CD8-positive, alpha-beta memory T cell (primary cell): ENCODE results near the gene VN1R2. TPM values are rescaled to one million over a fixed set of nuclear protein-coding genes. Genes with fewer than 3 reads are reported as not detected.
"Not testable (repeated sequence)": the region's sequence is repeated elsewhere in the genome, so short reads cannot be mapped to it uniquely, and the experiment has no call there.

Experiments used
- CTCF ChIA-PET: fragments of 350-600 bp; sonication (Branson Sonifier 250); formaldehyde crosslinking; loops from one replicate; lab custom pipeline; 2021; ENCODE audit warnings: antibody characterized with exemption; lab: Charles Lee
- POLR2A ChIA-PET: fragments of 350-600 bp; sonication (Branson Sonifier 250); formaldehyde crosslinking; loops from one replicate; lab custom pipeline; 2021; ENCODE audit warnings: antibody characterized with exemption; lab: Charles Lee
- DNase-seq, 5 donors: peaks; one replicate each; pipeline versions ENCODE4 v3.0.0 to v3.0.0-alpha.2; 2020 to 2022; ENCODE audit warnings: mixed read lengths in 1 of 5
- H3K27ac ChIP-seq: one replicate; pipeline ENCODE4 v1.7.0; 2013; ENCODE audit warnings: low read depth, mild to moderate bottlenecking, low read length, moderate library complexity
- H3K27me3 ChIP-seq: 2 replicates; pipeline ENCODE4 v1.7.0; 2013; ENCODE audit warnings: low read length, mild to moderate bottlenecking; ENCODE audit not compliant: insufficient read depth, poor library complexity, severe bottlenecking
- H3K36me3 ChIP-seq: 2 replicates; pipeline ENCODE4 v1.7.0; 2013; ENCODE audit warnings: mild to moderate bottlenecking, low read length, moderate library complexity; ENCODE audit not compliant: insufficient read depth
- H3K4me1 ChIP-seq: 2 replicates; pipeline ENCODE4 v1.7.0; 2013; ENCODE audit warnings: mild to moderate bottlenecking, low read length, moderate library complexity; ENCODE audit not compliant: insufficient read depth
- H3K4me3 ChIP-seq: 2 replicates; pipeline ENCODE4 v1.7.0; 2013; ENCODE audit warnings: mild to moderate bottlenecking, low read length
- H3K9me3 ChIP-seq: 2 replicates; pipeline ENCODE4 v1.7.0; 2013; ENCODE audit warnings: mild to moderate bottlenecking, low read length
- H3K27ac Mint-ChIP-seq, 8 donors: one replicate each; pipeline ENCODE4 v1.8.0; 2020 to 2021; ENCODE audit warnings: mixed read lengths in 8 of 8, mild to moderate bottlenecking in 6 of 8, inconsistent platforms in 3 of 8, moderate library complexity in 3 of 8
- H3K27me3 Mint-ChIP-seq, 2 donors: one replicate each; pipeline ENCODE4 v1.8.0; 2020 to 2021; ENCODE audit warnings: mixed read lengths in 2 of 2, mild to moderate bottlenecking in 1 of 2, moderate library complexity in 1 of 2
- H3K36me3 Mint-ChIP-seq, 3 donors: one replicate each; pipeline ENCODE4 v1.8.0; 2020 to 2021; ENCODE audit warnings: mixed read lengths in 3 of 3, inconsistent platforms in 1 of 3, mild to moderate bottlenecking in 1 of 3
- H3K4me1 Mint-ChIP-seq, 3 donors: one replicate each; pipeline ENCODE4 v1.8.0; 2020 to 2021; ENCODE audit warnings: mixed read lengths in 3 of 3, inconsistent platforms in 1 of 3, mild to moderate bottlenecking in 1 of 3
- H3K4me3 Mint-ChIP-seq, 7 donors: one replicate each; pipeline ENCODE4 v1.8.0; 2020 to 2021; ENCODE audit warnings: mixed read lengths in 7 of 7, mild to moderate bottlenecking in 6 of 7, moderate library complexity in 4 of 7, inconsistent platforms in 2 of 7
- H3K9me3 Mint-ChIP-seq, 5 donors: one replicate each; pipeline ENCODE4 v1.8.0; 2020 to 2022; ENCODE audit warnings: mixed read lengths in 5 of 5, mild to moderate bottlenecking in 3 of 5, moderate library complexity in 2 of 5, inconsistent platforms in 1 of 5
- polyA plus RNA-seq: library from polyadenylated mRNA; unstranded; fragments of 300-500 nt; fragmentation: Illumina TruSeq; gene quantifications from one replicate; pipeline ENCODE4 v1.2.3, GENCODE V29; 2021
- total RNA-seq, 2 experiments: library from RNA; stranded (reverse); gene quantifications; one replicate each; pipeline ENCODE4 v1.2.3, GENCODE V29; 2021

Gene VN1R2
- total and polyA plus RNA-seq, 3 experiments from 2014 or later: not detected

GRCh38 chr19:53290758-53291549 lies 32.9 kb downstream of the VN1R2 start:
- Histone ChIP-seq H3K27me3 (no peaks in the 10 kb centered on the region), H3K4me1 (no peaks in the 10 kb centered on the region), H3K9me3 (peaks cover 9% of the 10 kb centered on the region), H3K36me3 (no peaks in the 10 kb centered on the region), H3K4me3 (no peak overlapping the region), H3K27ac (no peak overlapping the region)
- Mint-ChIP-seq H3K27ac (no peak overlapping the region), H3K4me3 (no peak overlapping the region), H3K36me3 (peaks cover 0 to 11% (median 0%) of the 10 kb centered on the region in 3 donors), H3K9me3 (peaks cover 34 to 68% (median 57%) of the 10 kb centered on the region in 5 donors), H3K4me1 (no peaks in the 10 kb centered on the region), H3K27me3 (peaks cover 0 to 4% of the 10 kb centered on the region in 2 donors)
- no peak for DNase-seq
- POLR2A ChIA-PET: no interaction called here
- CTCF ChIA-PET: no interaction called here

- Histone ChIP-seq H3K9me3 (peaks cover 9% of the 10 kb centered on the region), H3K27me3 (no peaks in the 10 kb centered on the region), H3K4me1 (no peaks in the 10 kb centered on the region), H3K36me3 (no peaks in the 10 kb centered on the region), H3K4me3 (no peak overlapping the region), H3K27ac (no peak overlapping the region)
- H3K27me3 Mint-ChIP-seq: peaks cover 0 to 2% of the 10 kb centered on the region in 2 donors
- peaks cover 0 to 12% (median 3%) of the 10 kb centered on the region in 3 donors for H3K36me3 Mint-ChIP-seq
- H3K9me3 Mint-ChIP-seq: peaks cover 33 to 71% (median 50%) of the 10 kb centered on the region in 5 donors
- CTCF ChIA-PET: no interaction called here
- H3K4me3 Mint-ChIP-seq: no peak overlapping the region
- H3K27ac Mint-ChIP-seq: no peak overlapping the region
- POLR2A ChIA-PET: no interaction called here
- no peaks in the 10 kb centered on the region for H3K4me1 Mint-ChIP-seq
- no peak for DNase-seq
Measured at GRCh38 chr19:53294786-53295441, 36.8 kb downstream of the VN1R2 start.

GRCh38 chr19:53301341-53301740 lies 43.2 kb downstream of the VN1R2 start:
- H3K4me3 Mint-ChIP-seq, POLR2A ChIA-PET, H3K27ac Mint-ChIP-seq, H3K27ac ChIP-seq, H3K4me1 Mint-ChIP-seq, H3K36me3 Mint-ChIP-seq, H3K36me3 ChIP-seq, DNase-seq, H3K9me3 ChIP-seq, H3K4me1 ChIP-seq, CTCF ChIA-PET, H3K27me3 ChIP-seq, H3K4me3 ChIP-seq: not testable (repeated sequence)
- Mint-ChIP-seq H3K9me3 (peaks cover 3 to 47% (median 11%) of the 10 kb centered on the region in 5 donors), H3K27me3 (peaks cover 21 to 25% of the 10 kb centered on the region in 2 donors)

DNA sequence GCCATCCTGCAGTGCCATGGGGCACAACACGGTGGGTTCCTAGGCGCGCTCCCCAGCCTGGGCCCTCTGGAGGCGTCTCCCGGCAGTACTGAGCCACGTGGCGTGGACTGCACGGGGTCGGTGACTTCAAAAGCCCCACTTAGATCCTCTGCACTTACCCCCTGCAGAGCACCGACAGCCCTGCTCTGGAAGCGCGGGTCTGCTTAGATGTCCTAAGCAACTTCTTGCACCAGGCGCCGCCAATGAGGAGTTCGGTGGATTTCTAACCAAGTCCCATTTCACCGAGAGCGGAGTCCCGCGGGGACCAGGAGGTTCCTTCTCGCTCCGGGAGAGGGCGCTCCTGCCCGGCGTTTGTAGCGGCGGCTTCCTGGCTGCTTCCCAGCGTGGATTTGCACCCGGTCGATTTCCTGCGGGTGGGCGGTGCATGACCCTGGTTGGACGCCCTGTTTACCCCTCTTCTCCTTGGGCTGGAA lies 50.3 kb downstream of the VN1R2 start:
- Mint-ChIP-seq H3K4me3 (no peak overlapping the region), H3K27ac (no peak overlapping the region), H3K36me3 (peaks cover 0 to 6% (median 2%) of the 10 kb centered on the region in 3 donors), H3K9me3 (peaks cover 12 to 73% (median 30%) of the 10 kb centered on the region in 5 donors), H3K4me1 (peaks cover 0 to 3% (median 0%) of the 10 kb centered on the region in 3 donors), H3K27me3 (peaks cover 39 to 63% of the 10 kb centered on the region in 2 donors)
- Histone ChIP-seq H3K27ac (no peak overlapping the region), H3K4me1 (no peaks in the 10 kb centered on the region), H3K27me3 (no peaks in the 10 kb centered on the region), H3K4me3 (no peak overlapping the region), H3K36me3 (no peaks in the 10 kb centered on the region), H3K9me3 (peaks cover 7% of the 10 kb centered on the region)
- no peak for DNase-seq
- CTCF ChIA-PET: no interaction called here
- POLR2A ChIA-PET: no interaction called here

Other genes starting within 250 kb of the VN1R2 start
- not detected for gene ERVV-1, start 244.4 kb upstream of the VN1R2 start, total RNA-seq
- not detected for gene ERVV-1, start 244.4 kb upstream of the VN1R2 start, polyA plus RNA-seq
- not detected for gene ERVV-2, start 213.6 kb upstream of the VN1R2 start, total RNA-seq
- gene ERVV-2, start 213.6 kb upstream of the VN1R2 start, polyA plus RNA-seq: not detected
- 10 to 100 TPM; 20.9 to 22.3 TPM for gene ZNF160, start 154.9 kb upstream of the VN1R2 start, total RNA-seq
- 23.8 TPM for gene ZNF160, start 154.9 kb upstream of the VN1R2 start, polyA plus RNA-seq
- gene ZNF415, start 125.4 kb upstream of the VN1R2 start, total RNA-seq: under 1 TPM; 0.22 to 0.66 TPM
- 1.4 TPM for gene ZNF415, start 125.4 kb upstream of the VN1R2 start, polyA plus RNA-seq
- 1 to 10 TPM; 8.0 to 9.5 TPM for gene ZNF347, start 99.2 kb upstream of the VN1R2 start, total RNA-seq
- 7.7 TPM for gene ZNF347, start 99.2 kb upstream of the VN1R2 start, polyA plus RNA-seq
- gene ZNF665, start 64.9 kb upstream of the VN1R2 start, total RNA-seq: 1 to 10 TPM; 5.0 to 5.6 TPM
- gene ZNF665, start 64.9 kb upstream of the VN1R2 start, polyA plus RNA-seq: 8.7 TPM
- 1 to 10 TPM; 7.1 to 7.8 TPM for gene ZNF677, start 3.4 kb upstream of the VN1R2 start, total RNA-seq
- 21.2 TPM for gene ZNF677, start 3.4 kb upstream of the VN1R2 start, polyA plus RNA-seq
- gene VN1R4, start 9.4 kb downstream of the VN1R2 start, total RNA-seq: not detected
- not detected for gene VN1R4, start 9.4 kb downstream of the VN1R2 start, polyA plus RNA-seq
- gene ZNF845, start 75.5 kb downstream of the VN1R2 start, total RNA-seq: 1 to 10 TPM; 5.8 to 6.3 TPM
- 11.5 TPM for gene ZNF845, start 75.5 kb downstream of the VN1R2 start, polyA plus RNA-seq
- 10 to 100 TPM; 17.8 to 18.7 TPM for gene ZNF525, start 107.4 kb downstream of the VN1R2 start, total RNA-seq
- gene ZNF525, start 107.4 kb downstream of the VN1R2 start, polyA plus RNA-seq: 9.9 TPM
- 10 to 100 TPM; 10.1 to 10.5 TPM for gene ZNF765, start 136.9 kb downstream of the VN1R2 start, total RNA-seq
- 10.0 TPM for gene ZNF765, start 136.9 kb downstream of the VN1R2 start, polyA plus RNA-seq
- 10 to 100 TPM in 1 of 2 experiments, 1 to 10 TPM in 1; 8.9 to 10.6 TPM for gene ZNF761, start 173.7 kb downstream of the VN1R2 start, total RNA-seq
- gene ZNF761, start 173.7 kb downstream of the VN1R2 start, polyA plus RNA-seq: 10.6 TPM
- gene ZNF813, start 209.4 kb downstream of the VN1R2 start, total RNA-seq: 1 to 10 TPM; 5.6 to 6.6 TPM
- 4.7 TPM for gene ZNF813, start 209.4 kb downstream of the VN1R2 start, polyA plus RNA-seq